Measurements from ENCODE around the gene C10orf67. TPM values are rescaled to one million over a fixed set of nuclear protein-coding genes. Genes with fewer than 3 reads are reported as not detected.

Gene C10orf67
- under 1 TPM; 0.17 to 0.18 TPM for total RNA-seq

GRCh38 chr10:23344241-23344841 lies at the start of gene C10orf67:
C10orf67 (minus strand) TSS chr10:23344797; CDS start chr10:23344774, 23 bp downstream.

GRCh38 chr10:23191764-23192711 lies 152.6 kb downstream of the C10orf67 start, which contains the start of gene PTF1A:
PTF1A (plus strand) TSS chr10:23192312; CDS start chr10:23192531, 219 bp downstream.

Small RNAs within 50 kb of the gene (microRNA-seq; reads per million reads assigned to microRNA genes)
- gene MIR1254-2 (ENCODE audit: borderline microRNAs expressed, borderline replicate concordance), result not detected

Other genes with a start within 250 kb of the C10orf67 start
- gene MSRB2, start 249.2 kb downstream of the C10orf67 start, total RNA-seq, result 10 to 100 TPM in 1 of 2 experiments, 1 to 10 TPM in 1; 9.0 to 10.5 TPM
- gene PTF1A, start 152.5 kb downstream of the C10orf67 start, total RNA-seq, result not detected
- 10 to 100 TPM; 25.9 to 26.4 TPM for gene OTUD1, start 94.3 kb upstream of the C10orf67 start, total RNA-seq

Data from activated naive CD4-positive, alpha-beta T cell treated with anti-CD3 and anti-CD28 coated beads, Interleukin-2, amount 10 ng/mL, durations not matched to agents 5 hours and 36 hours (primary cell).